ENCODE measurements around the gene RANBP3L. TPM values are rescaled to one million over a fixed set of nuclear protein-coding genes. Genes with fewer than 3 reads are reported as not detected.

The RANBP3L gene
- total RNA-seq, 1 donor from 2014 or later, result 0.13 TPM

Other genes with a start within 250 kb of the RANBP3L start
- gene UGT3A2, start 235.0 kb downstream of the RANBP3L start, total RNA-seq, result not detected in 2 replicates
- 6.4 and 8.9 TPM in 2 replicates for gene LMBRD2, start 150.0 kb downstream of the RANBP3L start, total RNA-seq
- 18.5 TPM in 2 replicates for gene SKP2, start 149.8 kb downstream of the RANBP3L start, total RNA-seq
- 13.3 and 18.2 TPM in 2 replicates for gene NADK2, start 60.0 kb downstream of the RANBP3L start, total RNA-seq

Measured in activated B cell treated with CpG ODN at 0.5 μM for 24 hours (primary cell).